ENCODE measurements around the gene BIRC5. TPM values are rescaled to one million over a fixed set of nuclear protein-coding genes. Genes with fewer than 3 reads are reported as not detected.

Gene BIRC5
- total RNA-seq, 6 experiments from 2014 or later = 0.57 to 2.0 (median 1.4) TPM

DNA sequence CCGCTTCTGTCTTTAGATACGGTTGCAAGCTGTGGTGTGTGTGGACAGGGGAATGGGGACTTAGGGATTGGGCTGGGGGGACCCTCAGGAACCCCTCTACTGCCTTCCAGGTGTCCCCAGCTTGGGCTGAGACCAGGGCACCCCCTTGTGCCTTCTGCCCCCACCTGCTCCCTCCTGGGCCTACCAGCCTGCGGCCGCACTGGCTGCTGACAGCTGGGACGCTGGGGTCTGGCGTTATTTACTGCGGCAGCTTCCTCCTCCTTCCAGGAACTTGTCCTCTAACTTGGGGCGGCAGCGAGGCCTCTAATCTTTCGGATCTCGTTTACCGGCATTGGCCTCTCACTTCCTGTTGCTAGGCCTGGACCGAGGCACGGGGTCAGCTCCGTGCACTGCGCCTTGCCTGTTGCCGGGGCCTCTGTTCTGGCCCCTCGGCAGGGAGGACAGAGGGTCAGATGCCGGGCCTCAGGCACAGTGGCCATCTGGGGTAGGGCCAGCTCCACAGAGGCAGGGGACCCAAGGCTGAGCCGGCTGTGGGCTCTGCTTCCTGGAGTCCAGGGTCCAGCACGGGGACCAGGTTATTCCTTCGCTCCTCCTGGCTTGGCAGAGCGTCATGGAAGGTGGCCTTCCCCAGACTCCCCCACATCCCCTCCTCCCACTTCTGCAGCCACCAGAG, 49.1 kb downstream of the BIRC5 start:
- TF ChIP-seq, protein P1, sequence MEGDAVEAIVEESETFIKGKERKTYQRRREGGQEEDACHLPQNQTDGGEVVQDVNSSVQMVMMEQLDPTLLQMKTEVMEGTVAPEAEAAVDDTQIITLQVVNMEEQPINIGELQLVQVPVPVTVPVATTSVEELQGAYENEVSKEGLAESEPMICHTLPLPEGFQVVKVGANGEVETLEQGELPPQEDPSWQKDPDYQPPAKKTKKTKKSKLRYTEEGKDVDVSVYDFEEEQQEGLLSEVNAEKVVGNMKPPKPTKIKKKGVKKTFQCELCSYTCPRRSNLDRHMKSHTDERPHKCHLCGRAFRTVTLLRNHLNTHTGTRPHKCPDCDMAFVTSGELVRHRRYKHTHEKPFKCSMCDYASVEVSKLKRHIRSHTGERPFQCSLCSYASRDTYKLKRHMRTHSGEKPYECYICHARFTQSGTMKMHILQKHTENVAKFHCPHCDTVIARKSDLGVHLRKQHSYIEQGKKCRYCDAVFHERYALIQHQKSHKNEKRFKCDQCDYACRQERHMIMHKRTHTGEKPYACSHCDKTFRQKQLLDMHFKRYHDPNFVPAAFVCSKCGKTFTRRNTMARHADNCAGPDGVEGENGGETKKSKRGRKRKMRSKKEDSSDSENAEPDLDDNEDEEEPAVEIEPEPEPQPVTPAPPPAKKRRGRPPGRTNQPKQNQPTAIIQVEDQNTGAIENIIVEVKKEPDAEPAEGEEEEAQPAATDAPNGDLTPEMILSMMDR (IDR thresholded peaks at IDR 0.05) = no peak
- TF ChIP-seq POLR2A (IDR thresholded peaks at IDR 0.05) = no peak
- ATAC-seq = peak; percentile 41 to 60 (median 47)
- H3K4me3 ChIP-seq = no peak overlapping the region
- no peaks in the 10 kb centered on the region for H3K9me3 ChIP-seq
- WGBS (ENCODE audit: insufficient coverage, low coverage, low lambda C conversion rate, missing lambda C conversion rate) = 43% methylated on average over 8 of the region's 23 CpGs
- H3K27me3 ChIP-seq = no peaks in the 10 kb centered on the region
- intact Hi-C loops (cut with DNase I) = no loop called here
- peak overlapping the region in 2 of 3 donors; percentile 43 to 54 for H3K27ac ChIP-seq
- H3K4me1 ChIP-seq = peaks cover 0 to 25% (median 7%) of the 10 kb centered on the region in 4 donors
- H3K36me3 ChIP-seq = no peaks in the 10 kb centered on the region
- peak in 2 of 3 donors; percentile 63 to 77 for DNase-seq

DNA sequence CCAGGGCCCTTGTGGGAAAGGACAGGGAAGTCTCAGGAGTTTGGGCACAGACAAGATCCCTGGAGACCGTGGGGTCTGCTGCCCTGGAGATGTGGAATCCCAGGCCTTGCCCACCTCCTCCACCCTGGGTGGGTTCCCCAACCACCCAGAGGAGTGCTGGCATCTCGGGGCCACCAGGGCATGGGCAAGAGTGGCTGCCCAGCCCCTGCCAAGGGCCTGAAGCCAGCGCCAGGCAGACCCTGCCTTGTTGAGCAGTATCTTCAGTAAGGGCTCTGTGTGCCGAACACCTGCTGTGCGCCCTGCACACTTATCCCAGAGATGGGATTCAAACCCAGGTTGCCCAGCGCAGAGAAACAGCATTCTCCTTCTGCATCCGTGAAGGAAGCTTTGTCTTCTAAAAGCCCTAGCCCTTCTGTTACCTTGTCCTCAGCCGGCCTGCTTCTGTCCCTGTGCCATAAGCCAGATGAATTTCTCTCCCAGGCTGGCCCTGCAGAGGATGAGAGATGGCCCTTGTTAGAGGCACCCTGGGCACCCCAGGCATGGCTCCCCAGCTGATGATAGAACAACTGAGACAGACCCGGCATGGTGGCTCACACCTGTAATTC, 49.8 kb downstream of the BIRC5 start:
- no peak for DNase-seq
- no peaks in the 10 kb centered on the region for H3K27me3 ChIP-seq
- 78% methylated on average over 3 of the region's 9 CpGs for WGBS (ENCODE audit: insufficient coverage, low coverage, low lambda C conversion rate, missing lambda C conversion rate)
- intact Hi-C loops (cut with DNase I) = no loop called here
- H3K27ac ChIP-seq = peak overlapping the region in 2 of 3 donors; percentile 43 to 54
- TF ChIP-seq, protein P1 (IDR thresholded peaks at IDR 0.05) = no peak
- TF ChIP-seq POLR2A (IDR thresholded peaks at IDR 0.05) = no peak
- no peaks in the 10 kb centered on the region for H3K9me3 ChIP-seq
- H3K36me3 ChIP-seq = no peaks in the 10 kb centered on the region
- H3K4me1 ChIP-seq = peaks cover 0 to 26% (median 7%) of the 10 kb centered on the region in 4 donors
- no peak overlapping the region for H3K4me3 ChIP-seq
- no peak for ATAC-seq

DNA sequence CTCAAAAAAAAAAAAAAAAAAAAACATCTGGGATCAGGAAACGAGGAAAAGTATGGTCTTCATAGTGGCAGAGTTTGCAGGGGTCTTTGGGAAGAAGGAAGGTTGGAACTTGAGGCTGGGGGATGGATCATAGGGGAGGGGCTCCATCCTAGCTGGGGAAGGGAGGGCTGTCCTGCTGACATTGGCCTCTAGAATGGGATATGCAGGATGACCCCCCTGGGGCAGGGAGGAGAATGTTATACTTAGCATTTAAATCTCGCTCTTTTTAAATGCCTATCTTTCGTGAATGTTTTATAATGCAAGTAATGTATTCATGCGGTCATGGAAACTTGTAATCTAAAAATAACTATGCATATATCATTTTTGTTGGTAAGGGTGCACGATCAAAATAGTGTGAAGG, 50.5 kb downstream of the BIRC5 start:
- no peaks in the 10 kb centered on the region for H3K9me3 ChIP-seq
- WGBS (ENCODE audit: insufficient coverage, low coverage, low lambda C conversion rate, missing lambda C conversion rate) = 85% methylated on average over 5 of the region's 5 CpGs
- H3K27me3 ChIP-seq = no peaks in the 10 kb centered on the region
- TF ChIP-seq, protein P1 (IDR thresholded peaks at IDR 0.05) = no peak
- no peak for TF ChIP-seq POLR2A (IDR thresholded peaks at IDR 0.05)
- no peak overlapping the region for H3K27ac ChIP-seq
- ATAC-seq (no peak), DNase-seq (no peak)
- H3K36me3 ChIP-seq = no peaks in the 10 kb centered on the region
- H3K4me1 ChIP-seq = peaks cover 0 to 33% (median 7%) of the 10 kb centered on the region in 4 donors
- no peak overlapping the region for H3K4me3 ChIP-seq
- intact Hi-C loops (cut with DNase I) = no loop called here

DNA sequence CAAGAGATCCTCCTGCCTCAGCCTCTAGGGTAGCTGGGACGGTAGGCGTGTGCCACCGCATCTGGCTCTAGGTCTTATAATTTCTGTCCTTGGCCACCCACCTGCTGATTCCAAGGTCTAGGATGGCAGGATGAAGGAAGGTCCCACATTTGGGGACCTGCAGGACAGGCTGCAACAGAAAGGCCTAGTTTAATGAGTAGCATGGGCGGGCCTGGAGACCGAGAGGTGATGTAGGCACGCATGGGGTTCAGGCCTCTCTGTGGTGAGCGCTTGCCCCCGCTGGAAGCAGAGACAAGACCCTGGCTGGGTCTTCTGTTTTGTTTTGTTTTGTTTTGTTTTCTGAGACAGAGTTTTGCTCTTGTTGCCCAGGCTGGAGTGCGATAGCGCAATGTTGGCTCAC, 51.1 kb downstream of the BIRC5 start:
- no peak overlapping the region for H3K4me3 ChIP-seq
- H3K27ac ChIP-seq = peak overlapping the region in 2 of 3 donors; percentile 15 to 68
- no peak for ATAC-seq
- peaks cover 0 to 36% (median 7%) of the 10 kb centered on the region in 4 donors for H3K4me1 ChIP-seq
- intact Hi-C loops (cut with DNase I) = no loop called here
- 87% methylated on average over 5 of the region's 10 CpGs for WGBS (ENCODE audit: insufficient coverage, low coverage, low lambda C conversion rate, missing lambda C conversion rate)
- H3K27me3 ChIP-seq = no peaks in the 10 kb centered on the region
- no peak for DNase-seq
- no peaks in the 10 kb centered on the region for H3K36me3 ChIP-seq
- no peaks in the 10 kb centered on the region for H3K9me3 ChIP-seq
- TF ChIP-seq POLR2A (IDR thresholded peaks at IDR 0.05) = no peak
- TF ChIP-seq, protein P1 (IDR thresholded peaks at IDR 0.05) = no peak
